Measurements from ENCODE around the gene RELB. TPM values are rescaled to one million over a fixed set of nuclear protein-coding genes. Genes with fewer than 3 reads are reported as not detected.

The RELB gene
- total and polyA plus RNA-seq, 2 donors from 2014 or later: 10.3 to 30.6 TPM

DNA sequence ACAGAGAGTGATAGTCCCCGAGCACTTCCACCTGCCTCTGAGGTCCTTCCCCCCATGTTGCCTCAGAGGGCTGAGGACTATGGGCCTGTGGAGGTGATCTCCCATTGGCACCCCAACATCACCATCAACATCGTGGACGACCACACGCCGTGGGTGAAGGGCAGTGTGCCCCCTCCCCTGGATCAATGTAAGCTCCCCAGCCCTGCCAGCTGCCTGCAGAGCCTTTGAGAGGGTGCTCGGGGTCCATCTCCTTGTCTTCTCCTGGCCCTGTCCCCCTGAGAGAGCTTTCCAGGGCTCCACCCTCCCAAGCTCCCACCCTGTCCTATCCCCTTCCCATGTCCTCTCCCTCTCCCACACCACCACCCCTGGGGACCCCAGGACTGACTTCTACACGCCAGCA is 14.9 kb upstream of the RELB start:
- intact Hi-C loops (cut with DNase I): no loop called here
- H3K4me1 ChIP-seq (ENCODE audit: control insufficient read depth in 2 of 3, insufficient read depth in 2 of 3, low read depth in 1 of 3, low read length in 3 of 3): no peaks in the 10 kb centered on the region
- H3K36me3 ChIP-seq (ENCODE audit: control insufficient read depth in 2 of 3, insufficient read depth in 3 of 3, low read length in 3 of 3): peaks cover 0 to 34% (median 20%) of the 10 kb centered on the region in 3 donors
- no peak overlapping the region for H3K4me3 ChIP-seq (ENCODE audit: low read length in 3 of 3)
- H3K27ac ChIP-seq (ENCODE audit: low read depth in 2 of 2, low read length in 2 of 2): no peak overlapping the region
- no peaks in the 10 kb centered on the region for H3K9me3 ChIP-seq (ENCODE audit: control insufficient read depth in 2 of 3, insufficient read depth in 1 of 3, low read length in 3 of 3)
- FAIRE-seq (no peak), DNase-seq (no peak)
- H3K27me3 ChIP-seq (ENCODE audit: control insufficient read depth, insufficient read depth, low read length): no peaks in the 10 kb centered on the region
- TF ChIP-seq, protein P1, sequence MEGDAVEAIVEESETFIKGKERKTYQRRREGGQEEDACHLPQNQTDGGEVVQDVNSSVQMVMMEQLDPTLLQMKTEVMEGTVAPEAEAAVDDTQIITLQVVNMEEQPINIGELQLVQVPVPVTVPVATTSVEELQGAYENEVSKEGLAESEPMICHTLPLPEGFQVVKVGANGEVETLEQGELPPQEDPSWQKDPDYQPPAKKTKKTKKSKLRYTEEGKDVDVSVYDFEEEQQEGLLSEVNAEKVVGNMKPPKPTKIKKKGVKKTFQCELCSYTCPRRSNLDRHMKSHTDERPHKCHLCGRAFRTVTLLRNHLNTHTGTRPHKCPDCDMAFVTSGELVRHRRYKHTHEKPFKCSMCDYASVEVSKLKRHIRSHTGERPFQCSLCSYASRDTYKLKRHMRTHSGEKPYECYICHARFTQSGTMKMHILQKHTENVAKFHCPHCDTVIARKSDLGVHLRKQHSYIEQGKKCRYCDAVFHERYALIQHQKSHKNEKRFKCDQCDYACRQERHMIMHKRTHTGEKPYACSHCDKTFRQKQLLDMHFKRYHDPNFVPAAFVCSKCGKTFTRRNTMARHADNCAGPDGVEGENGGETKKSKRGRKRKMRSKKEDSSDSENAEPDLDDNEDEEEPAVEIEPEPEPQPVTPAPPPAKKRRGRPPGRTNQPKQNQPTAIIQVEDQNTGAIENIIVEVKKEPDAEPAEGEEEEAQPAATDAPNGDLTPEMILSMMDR (IDR thresholded peaks at IDR 0.05; ENCODE audit: borderline replicate concordance, extremely low read depth, insufficient read depth): no peak
- H3K9ac ChIP-seq (ENCODE audit: low read length in 3 of 3): no peak overlapping the region

DNA sequence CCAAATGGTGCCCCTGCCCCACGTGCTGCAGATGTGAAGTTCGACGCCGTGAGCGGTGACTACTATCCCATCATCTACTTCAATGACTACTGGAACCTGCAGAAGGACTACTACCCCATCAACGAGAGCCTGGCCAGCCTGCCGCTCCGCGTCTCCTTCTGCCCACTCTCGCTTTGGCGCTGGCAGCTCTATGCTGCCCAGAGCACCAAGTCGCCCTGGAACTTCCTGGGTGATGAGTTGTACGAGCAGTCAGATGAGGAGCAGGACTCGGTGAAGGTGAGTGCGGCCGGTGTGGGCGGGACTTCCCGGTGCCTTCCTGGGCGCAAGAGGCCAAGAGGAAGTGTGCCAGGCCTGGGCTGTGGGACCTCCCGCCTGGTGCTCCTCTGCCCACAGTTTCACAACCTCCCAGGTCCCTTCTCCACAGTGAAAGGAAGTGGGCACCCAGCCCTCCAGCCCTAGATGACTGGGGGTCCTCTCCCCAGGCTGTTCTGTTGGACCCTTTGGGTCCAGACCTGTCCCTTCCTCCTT is 14.1 kb upstream of the RELB start:
- TF ChIP-seq, protein P1 (IDR thresholded peaks at IDR 0.05; ENCODE audit: borderline replicate concordance, extremely low read depth, insufficient read depth): no peak
- intact Hi-C loops (cut with DNase I): no loop called here
- Histone ChIP-seq H3K4me3 (ENCODE audit: low read length in 3 of 3) (no peak overlapping the region), H3K36me3 (ENCODE audit: control insufficient read depth in 2 of 3, insufficient read depth in 3 of 3, low read length in 3 of 3) (peaks cover 0 to 34% (median 24%) of the 10 kb centered on the region in 3 donors), H3K4me1 (ENCODE audit: control insufficient read depth in 2 of 3, insufficient read depth in 2 of 3, low read depth in 1 of 3, low read length in 3 of 3) (no peaks in the 10 kb centered on the region), H3K27me3 (ENCODE audit: control insufficient read depth, insufficient read depth, low read length) (no peaks in the 10 kb centered on the region), H3K9ac (ENCODE audit: low read length in 3 of 3) (no peak overlapping the region), H3K9me3 (ENCODE audit: control insufficient read depth in 2 of 3, insufficient read depth in 1 of 3, low read length in 3 of 3) (no peaks in the 10 kb centered on the region), H3K27ac (ENCODE audit: low read depth in 2 of 2, low read length in 2 of 2) (no peak overlapping the region)
- DNase-seq (no peak), FAIRE-seq (no peak)

DNA sequence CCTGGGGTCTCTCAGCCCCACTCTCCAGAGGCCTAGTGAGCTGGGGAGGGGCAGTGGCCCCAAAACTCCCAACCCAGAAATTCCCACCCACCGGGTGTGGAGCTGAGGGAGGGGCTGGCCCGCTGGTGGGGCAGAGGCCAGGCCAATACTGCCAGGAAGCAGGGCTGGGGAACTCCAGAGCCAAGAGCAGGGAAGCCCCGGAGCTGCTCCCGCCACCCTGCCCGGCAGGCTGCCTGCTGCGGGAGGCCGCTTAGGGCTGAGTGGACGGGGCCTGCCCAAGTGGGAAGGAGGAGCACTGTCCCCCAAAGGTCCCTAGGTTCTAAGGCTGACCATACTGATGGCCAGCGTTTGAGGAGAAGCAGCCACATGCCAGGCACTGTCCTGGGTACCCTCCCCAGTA is 13.0 kb upstream of the RELB start:
- FAIRE-seq (no peak), DNase-seq (no peak)
- intact Hi-C loops (cut with DNase I): no loop called here

More for the DNA sequence above, 13.0 kb upstream of the RELB start:
- Histone ChIP-seq H3K27ac (ENCODE audit: low read depth in 2 of 2, low read length in 2 of 2) (no peak overlapping the region), H3K4me1 (ENCODE audit: control insufficient read depth in 2 of 3, insufficient read depth in 2 of 3, low read depth in 1 of 3, low read length in 3 of 3) (no peaks in the 10 kb centered on the region), H3K36me3 (ENCODE audit: control insufficient read depth in 2 of 3, insufficient read depth in 3 of 3, low read length in 3 of 3) (peaks cover 0 to 34% (median 25%) of the 10 kb centered on the region in 3 donors), H3K27me3 (ENCODE audit: control insufficient read depth, insufficient read depth, low read length) (no peaks in the 10 kb centered on the region), H3K9ac (ENCODE audit: low read length in 3 of 3) (no peak overlapping the region), H3K9me3 (ENCODE audit: control insufficient read depth in 2 of 3, insufficient read depth in 1 of 3, low read length in 3 of 3) (no peaks in the 10 kb centered on the region), H3K4me3 (ENCODE audit: low read length in 3 of 3) (no peak overlapping the region)
- TF ChIP-seq, protein P1 (IDR thresholded peaks at IDR 0.05; ENCODE audit: borderline replicate concordance, extremely low read depth, insufficient read depth): no peak

Data from kidney (tissue), 14 donors.